GM21737 (cell line): ENCODE data around the gene SLBP.

Experiments used
- ATAC-seq: cut with Tn5 transposase; IDR thresholded peaks from one replicate; pipeline ENCODE4 v1.9.1; 2021; ENCODE audit warnings: mild to moderate bottlenecking, moderate library complexity; ENCODE audit not compliant: unreplicated experiment

Gene SLBP

GRCh38 chr4:1656132-1656531 is 56.0 kb downstream of the SLBP start:
- no peak for ATAC-seq

GRCh38 chr4:1655676-1656075 is 56.4 kb downstream of the SLBP start:
- no peak for ATAC-seq

GRCh38 chr4:1655081-1655480 is 57.0 kb downstream of the SLBP start:
- ATAC-seq = no peak

- ATAC-seq = no peak
These were observed 57.7 kb downstream of the SLBP start for GRCh38 chr4:1654216-1654955.

GRCh38 chr4:1653776-1654175 is 58.3 kb downstream of the SLBP start:
- ATAC-seq = no peak

- ATAC-seq = no peak
These were observed 60.0 kb downstream of the SLBP start for GRCh38 chr4:1652088-1652487.

- ATAC-seq = no peak
These were observed 60.5 kb downstream of the SLBP start for GRCh38 chr4:1651609-1652008.

GRCh38 chr4:1648962-1649361 is 63.2 kb downstream of the SLBP start:
- no peak for ATAC-seq

- no peak for ATAC-seq
These were observed 64.7 kb downstream of the SLBP start for GRCh38 chr4:1647432-1647831.

GRCh38 chr4:1646690-1647089 is 65.4 kb downstream of the SLBP start:
- no peak for ATAC-seq

- ATAC-seq = no peak
These were observed 67.0 kb downstream of the SLBP start for GRCh38 chr4:1644891-1645657.

- no peak for ATAC-seq
These were observed 68.0 kb downstream of the SLBP start for GRCh38 chr4:1643971-1644735.
